BLaER1 treated with 17β-estradiol and CSF1 and Interleukin-3, amounts not matched to agents 10 nM and 100 nM (cell line): ENCODE data around the gene IGFALS.

Source experiments
- H3K27ac ChIP-seq, 11 experiments: shearing (Covaris generic); formaldehyde crosslinking; 2 replicates each; pipeline ENCODE4 v1.8.1; 2022
- H3K27me3 ChIP-seq, 11 experiments: shearing (Covaris generic); formaldehyde crosslinking; 2 replicates each; pipeline ENCODE4 v1.8.1; 2022
- H3K36me3 ChIP-seq, 11 experiments: shearing (Covaris generic); formaldehyde crosslinking; 2 replicates each; pipeline ENCODE4 v1.8.1; 2022
- H3K4me1 ChIP-seq, 10 experiments: shearing (Covaris generic); formaldehyde crosslinking; 2 replicates each; pipeline ENCODE4 v1.8.1; 2022
- H3K4me2 ChIP-seq, 11 experiments: shearing (Covaris generic); formaldehyde crosslinking; 2 replicates each; pipeline ENCODE4 v1.8.1; 2022
- H3K4me3 ChIP-seq, 10 experiments: shearing (Covaris generic); formaldehyde crosslinking; 2 replicates each; pipeline ENCODE4 v1.8.1; 2022
- H3K9ac ChIP-seq, 11 experiments: shearing (Covaris generic); formaldehyde crosslinking; 2 replicates each; pipeline ENCODE4 v1.8.1; 2022
- H3K9me3 ChIP-seq, 11 experiments: shearing (Covaris generic); formaldehyde crosslinking; replicated peaks in 1 of 11; 2 replicates each; pipeline ENCODE4 v1.8.1; 2022
- H4K20me1 ChIP-seq, 11 experiments: shearing (Covaris generic); formaldehyde crosslinking; 2 replicates each; pipeline ENCODE4 v1.8.1; 2022
- Cebpa-rat ChIP-seq, 11 experiments: shearing (Covaris generic); IDR thresholded peaks; 2 replicates each; pipeline ENCODE4 v1.8.1; 2022

The IGFALS gene

DNA sequence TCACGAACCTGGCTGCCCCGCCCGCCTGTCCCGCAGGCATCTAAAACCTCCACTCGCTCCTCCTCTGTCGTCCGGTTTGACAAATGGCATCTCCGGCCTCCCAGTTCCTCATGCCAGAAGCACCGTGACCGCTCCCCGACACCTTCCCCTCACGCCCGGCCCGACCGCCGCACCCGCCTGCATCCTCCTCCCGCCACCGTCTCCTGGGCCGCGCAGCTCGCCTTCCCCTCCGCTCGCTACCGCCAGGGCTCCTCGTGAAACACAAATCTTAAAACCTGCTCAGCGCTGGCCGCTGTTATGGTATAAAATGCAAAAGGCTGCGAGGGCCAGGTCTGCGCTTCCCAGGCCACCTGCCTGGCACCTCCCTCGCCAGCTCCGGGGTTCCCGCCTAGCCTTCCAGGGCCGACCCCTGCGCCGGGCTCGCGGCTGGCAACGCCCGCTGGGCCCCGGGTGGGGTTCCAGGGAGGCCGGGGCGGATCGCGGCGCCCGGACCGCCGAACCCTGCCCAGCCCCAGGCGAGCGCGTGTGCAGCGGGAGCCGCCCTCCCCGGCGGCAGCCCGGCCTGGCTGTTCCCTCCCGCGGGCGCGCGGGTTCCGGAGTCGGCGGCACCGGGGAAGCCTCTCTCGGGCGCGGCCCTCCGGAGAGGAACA lies 11.6 kb downstream of the IGFALS start:
- H3K36me3 ChIP-seq: peaks cover 51 to 71% (median 57%) of the 10 kb centered on the region in 11 experiments
- H3K4me2 ChIP-seq: peak overlapping the region; percentile 83 to 99 (median 95)
- H3K9me3 ChIP-seq: no peaks in the 10 kb centered on the region
- H3K9ac ChIP-seq: peak overlapping the region; percentile 83 to 95 (median 88)
- no peaks in the 10 kb centered on the region for H3K27me3 ChIP-seq
- H3K4me3 ChIP-seq: peak overlapping the region; percentile 78 to 99 (median 88)
- H3K4me1 ChIP-seq: peaks cover 22 to 40% (median 27%) of the 10 kb centered on the region in 10 experiments
- TF ChIP-seq Cebpa-rat (IDR thresholded peaks at IDR 0.05): no peak
- peaks cover 63 to 91% (median 86%) of the 10 kb centered on the region in 11 experiments for H4K20me1 ChIP-seq
- peak overlapping the region; percentile 54 to 86 (median 80); a peak in 21 of 22 replicates for H3K27ac ChIP-seq

DNA sequence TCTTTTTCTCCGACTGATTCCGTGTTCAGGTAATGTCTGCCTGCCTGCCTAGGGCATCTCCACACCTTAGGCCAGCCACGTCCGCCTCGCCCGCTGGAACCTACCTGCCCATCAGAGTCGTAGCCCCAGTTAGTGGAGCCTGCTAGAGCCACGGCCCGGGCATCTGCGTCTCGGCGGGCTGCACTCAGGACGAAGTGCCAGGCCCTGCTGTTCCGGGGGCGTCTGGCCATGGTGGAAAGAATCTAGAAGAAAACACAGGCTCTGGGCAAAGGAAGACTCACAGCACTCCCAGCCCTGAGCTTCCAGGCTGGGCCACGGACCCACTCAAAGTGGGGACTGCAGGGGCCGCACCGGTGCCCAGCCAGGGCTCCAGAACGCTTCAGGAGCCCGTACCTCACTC lies 12.3 kb downstream of the IGFALS start:
- Histone ChIP-seq H3K9me3 (no peaks in the 10 kb centered on the region), H3K27ac (peak overlapping the region; percentile 54 to 86 (median 80); a peak in 21 of 22 replicates), H3K27me3 (no peaks in the 10 kb centered on the region), H3K4me3 (peak overlapping the region; percentile 78 to 99 (median 88)), H4K20me1 (peaks cover 63 to 91% (median 85%) of the 10 kb centered on the region in 11 experiments), H3K4me2 (peak overlapping the region; percentile 83 to 99 (median 95)), H3K36me3 (peaks cover 51 to 71% (median 57%) of the 10 kb centered on the region in 11 experiments), H3K9ac (peak overlapping the region; percentile 83 to 95 (median 88)), H3K4me1 (peaks cover 22 to 40% (median 29%) of the 10 kb centered on the region in 10 experiments)
- TF ChIP-seq Cebpa-rat (IDR thresholded peaks at IDR 0.05): no peak

DNA sequence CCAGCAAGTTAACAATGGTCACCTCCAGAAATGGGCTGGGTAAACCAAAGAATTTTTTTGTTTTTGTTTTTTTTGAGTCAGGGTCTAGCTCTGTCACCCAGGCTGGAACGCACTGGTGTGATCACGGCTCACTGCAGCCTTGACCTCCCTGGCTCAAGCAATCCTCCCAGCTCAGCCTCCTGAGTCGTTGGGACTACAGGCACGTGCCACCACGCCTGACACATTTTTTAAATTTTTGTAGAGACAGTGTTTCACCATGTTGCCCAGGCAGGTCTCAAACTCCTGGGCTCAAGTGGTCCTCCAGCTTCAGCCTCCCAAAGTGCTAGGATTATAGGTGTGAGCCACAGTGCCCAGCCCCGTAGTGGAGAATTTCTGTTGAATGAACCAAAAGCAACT lies 12.8 kb downstream of the IGFALS start:
- peak overlapping the region; percentile 83 to 99 (median 95); a peak in 21 of 22 replicates for H3K4me2 ChIP-seq
- no peak for TF ChIP-seq Cebpa-rat (IDR thresholded peaks at IDR 0.05)
- H3K27me3 ChIP-seq: no peaks in the 10 kb centered on the region
- peak overlapping the region in 1 of 11 experiments; percentile 81; a peak in 1 of 22 replicates for H3K27ac ChIP-seq
- peak overlapping the region in 8 of 10 experiments; percentile 83 to 99 (median 90); a peak in 5 of 20 replicates for H3K4me3 ChIP-seq
- H4K20me1 ChIP-seq: peaks cover 63 to 91% (median 84%) of the 10 kb centered on the region in 11 experiments
- H3K9ac ChIP-seq: peak overlapping the region in 10 of 11 experiments; percentile 83 to 95 (median 88); a peak in 15 of 22 replicates
- no peaks in the 10 kb centered on the region for H3K9me3 ChIP-seq
- H3K36me3 ChIP-seq: peaks cover 51 to 71% (median 57%) of the 10 kb centered on the region in 11 experiments
- H3K4me1 ChIP-seq: peaks cover 22 to 44% (median 35%) of the 10 kb centered on the region in 10 experiments

DNA sequence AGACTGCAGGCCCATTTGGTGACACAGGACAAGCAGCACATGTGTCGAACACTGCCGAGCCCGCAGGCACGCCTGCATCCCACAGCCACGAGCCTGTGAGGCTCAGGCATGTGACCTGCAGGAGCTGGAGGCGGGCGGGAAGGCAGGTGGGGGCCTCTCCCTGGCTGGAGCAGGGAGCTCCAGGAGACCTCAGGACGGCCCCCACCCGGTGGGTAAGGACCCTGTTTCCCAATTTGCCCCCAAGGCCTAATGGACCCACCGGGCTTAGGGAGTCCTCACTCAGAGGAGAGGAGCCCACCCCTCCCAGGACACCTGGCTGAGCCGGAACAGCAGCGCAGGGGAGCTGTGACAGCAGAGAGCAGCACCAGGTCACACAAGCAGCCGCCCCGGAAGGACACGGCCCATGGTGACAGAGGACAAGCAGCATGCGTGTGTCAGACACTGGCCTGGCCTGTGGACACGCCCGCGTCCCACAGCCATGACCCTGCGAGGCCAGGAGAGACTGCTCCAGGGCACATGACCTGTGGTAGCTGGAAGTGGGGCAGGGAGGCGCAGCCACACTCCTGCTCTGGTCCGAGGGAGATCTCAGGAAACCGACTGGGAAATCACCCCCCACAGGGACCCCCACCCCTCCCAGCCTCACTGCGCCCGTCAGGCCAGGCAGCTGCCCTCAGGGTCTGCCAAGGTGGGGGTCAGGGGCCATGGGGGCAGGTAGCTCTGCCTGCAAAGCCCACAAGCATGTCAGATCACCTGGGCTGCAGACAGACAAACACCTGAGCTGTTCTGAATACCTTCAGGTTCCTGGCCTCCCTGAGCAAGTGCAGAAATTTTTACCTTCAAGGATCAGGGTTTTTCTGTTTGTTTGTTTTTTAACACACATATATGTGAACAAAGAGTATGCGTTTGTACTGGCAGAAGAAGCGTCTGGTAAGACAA lies 13.5 kb downstream of the IGFALS start:
- H3K4me3 ChIP-seq: no peak overlapping the region
- H3K27me3 ChIP-seq: no peaks in the 10 kb centered on the region
- H3K36me3 ChIP-seq: peaks cover 51 to 71% (median 58%) of the 10 kb centered on the region in 11 experiments
- peaks cover 68 to 91% (median 83%) of the 10 kb centered on the region in 11 experiments for H4K20me1 ChIP-seq
- TF ChIP-seq Cebpa-rat (IDR thresholded peaks at IDR 0.05): no peak
- peak overlapping the region in 1 of 11 experiments; percentile 99; a peak in 2 of 22 replicates for H3K4me2 ChIP-seq
- no peak overlapping the region for H3K27ac ChIP-seq
- H3K4me1 ChIP-seq: peaks cover 26 to 51% (median 39%) of the 10 kb centered on the region in 10 experiments
- peak overlapping the region in 8 of 11 experiments; percentile 15 to 95 (median 88); a peak in 8 of 22 replicates for H3K9ac ChIP-seq
- no peaks in the 10 kb centered on the region for H3K9me3 ChIP-seq

DNA sequence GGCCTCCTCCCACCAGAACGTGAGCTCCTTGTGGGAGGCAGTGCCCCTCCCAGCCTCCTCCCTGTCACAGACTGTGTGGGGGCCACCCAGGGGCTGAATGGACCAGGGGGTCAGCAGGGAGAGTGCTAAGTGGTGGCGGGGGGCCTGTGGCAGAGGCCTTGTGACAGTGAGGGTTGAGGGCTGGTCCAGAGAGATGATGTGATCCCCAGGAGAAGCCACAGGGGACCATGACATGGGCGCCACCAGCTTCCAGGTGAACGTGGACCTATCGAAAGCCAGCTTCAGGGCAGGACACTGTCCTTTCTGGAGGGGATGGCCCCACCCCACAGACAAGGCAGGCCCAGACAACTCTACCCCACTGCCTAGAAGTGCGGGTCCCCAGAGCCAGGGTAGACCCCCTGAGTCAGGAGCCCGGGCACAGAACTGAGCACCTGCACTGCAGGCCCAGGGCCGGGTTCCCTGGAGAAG lies 14.2 kb downstream of the IGFALS start:
- Histone ChIP-seq H3K4me2 (no peak overlapping the region), H3K9ac (peak overlapping the region in 7 of 11 experiments; percentile 1 to 36 (median 26); a peak in 9 of 22 replicates), H3K27me3 (no peaks in the 10 kb centered on the region), H4K20me1 (peaks cover 75 to 91% (median 84%) of the 10 kb centered on the region in 11 experiments), H3K36me3 (peaks cover 48 to 70% (median 60%) of the 10 kb centered on the region in 11 experiments), H3K9me3 (no peaks in the 10 kb centered on the region), H3K4me1 (peaks cover 30 to 51% (median 45%) of the 10 kb centered on the region in 10 experiments), H3K27ac (no peak overlapping the region), H3K4me3 (no peak overlapping the region)
- TF ChIP-seq Cebpa-rat (IDR thresholded peaks at IDR 0.05): no peak

DNA sequence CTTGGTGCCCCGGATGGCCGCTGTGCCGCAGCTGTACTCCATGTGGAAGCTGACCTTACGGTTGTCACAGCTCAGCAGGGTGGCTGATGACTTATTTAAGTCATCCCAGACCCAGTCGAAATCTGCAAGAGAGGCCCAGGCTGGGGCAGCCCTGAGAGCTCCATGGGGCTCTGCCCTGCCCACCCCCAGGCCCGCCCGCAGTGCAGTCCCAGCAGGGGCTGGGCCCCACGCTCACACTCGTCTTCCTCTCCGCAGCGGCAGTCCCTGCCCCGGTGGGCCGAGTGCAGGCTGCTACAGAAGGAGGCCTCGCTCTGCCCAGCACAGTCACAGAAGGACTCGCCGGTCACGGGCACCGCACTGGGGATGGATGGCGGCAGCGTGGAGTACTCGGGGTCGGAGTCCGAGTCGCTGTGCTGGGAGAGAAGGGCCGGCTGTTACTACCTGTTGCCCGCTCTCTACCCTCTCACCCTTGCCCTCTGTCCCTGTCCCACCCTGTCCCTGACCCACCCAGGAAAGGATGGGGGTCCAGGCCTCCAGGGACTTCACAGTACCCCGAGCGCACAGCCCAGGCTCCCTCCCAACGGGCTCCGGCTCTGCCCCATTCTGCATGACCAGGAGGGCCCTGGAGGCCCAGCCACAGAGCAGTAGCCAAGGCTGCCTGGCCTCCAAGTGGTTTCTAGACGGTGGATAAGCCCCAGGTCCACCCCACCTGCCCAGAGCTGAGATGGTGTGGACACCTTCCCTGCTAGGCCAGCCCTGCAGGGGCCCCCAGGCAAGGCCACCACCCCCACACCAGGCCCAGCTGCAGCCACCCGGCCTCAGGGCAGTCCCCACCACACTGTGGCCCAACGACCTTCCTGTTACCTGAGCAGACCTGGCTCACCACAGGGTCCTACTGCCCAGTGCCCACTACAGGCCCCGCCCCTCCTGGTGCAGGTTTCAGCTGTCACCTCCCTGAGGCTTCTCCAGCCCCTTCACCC lies 15.0 kb downstream of the IGFALS start:
- peaks cover 48 to 67% (median 60%) of the 10 kb centered on the region in 11 experiments for H3K36me3 ChIP-seq
- H3K4me2 ChIP-seq: no peak overlapping the region
- no peaks in the 10 kb centered on the region for H3K27me3 ChIP-seq
- H3K27ac ChIP-seq: no peak overlapping the region
- peaks cover 29 to 48% (median 41%) of the 10 kb centered on the region in 10 experiments for H3K4me1 ChIP-seq
- peaks cover 80 to 91% (median 83%) of the 10 kb centered on the region in 11 experiments for H4K20me1 ChIP-seq
- peak overlapping the region in 6 of 11 experiments; percentile 1 to 41 (median 24); a peak in 7 of 22 replicates for H3K9ac ChIP-seq
- no peak overlapping the region for H3K4me3 ChIP-seq
- no peak for TF ChIP-seq Cebpa-rat (IDR thresholded peaks at IDR 0.05)
- no peaks in the 10 kb centered on the region for H3K9me3 ChIP-seq

DNA sequence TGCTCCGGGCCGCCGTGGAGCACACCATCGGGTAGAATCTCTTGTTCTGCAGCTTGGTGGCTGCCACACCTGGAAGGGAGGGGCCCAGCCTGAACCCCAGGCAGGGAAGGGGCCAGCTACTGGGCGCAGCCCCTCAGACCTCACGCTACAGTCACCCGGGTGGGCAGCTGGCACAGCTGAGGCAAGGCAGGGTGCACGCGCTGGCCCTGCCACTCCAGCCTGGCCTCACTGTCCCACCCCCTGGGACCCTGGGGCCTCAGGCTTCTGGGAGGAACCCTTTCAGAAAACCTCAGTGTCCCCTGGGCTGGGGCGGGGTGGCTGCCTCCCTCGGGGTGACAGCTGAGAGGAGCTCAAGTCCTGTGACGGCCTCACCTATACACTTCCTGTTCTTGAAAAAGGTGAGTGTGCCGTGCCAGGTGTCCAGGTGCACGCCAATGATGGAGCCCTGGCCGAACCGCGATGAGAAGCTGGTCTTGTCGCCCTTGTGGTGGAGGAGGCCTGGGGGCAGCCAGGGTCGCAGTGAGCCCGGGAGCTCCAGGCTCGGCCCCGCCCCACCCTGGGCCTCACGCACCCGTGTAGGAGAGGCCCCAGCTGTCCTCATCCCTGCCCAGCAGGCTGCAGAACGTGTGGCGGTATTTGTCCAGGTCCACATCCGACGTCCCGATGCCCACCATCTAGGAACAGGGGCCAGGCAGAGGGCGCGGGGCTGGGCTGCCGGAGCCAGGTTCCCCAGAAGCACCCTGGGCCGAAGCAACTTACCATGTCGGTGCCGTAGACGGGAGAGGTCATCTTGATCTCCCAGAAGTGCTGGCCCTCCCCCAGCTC lies 15.9 kb downstream of the IGFALS start:
- H3K27ac ChIP-seq: no peak overlapping the region

More for the DNA sequence above, 15.9 kb downstream of the IGFALS start:
- no peak overlapping the region for H3K4me2 ChIP-seq
- no peaks in the 10 kb centered on the region for H3K9me3 ChIP-seq
- H3K36me3 ChIP-seq: peaks cover 48 to 67% (median 60%) of the 10 kb centered on the region in 11 experiments
- H4K20me1 ChIP-seq: peaks cover 80 to 89% (median 83%) of the 10 kb centered on the region in 11 experiments
- TF ChIP-seq Cebpa-rat (IDR thresholded peaks at IDR 0.05): no peak
- peaks cover 28 to 47% (median 41%) of the 10 kb centered on the region in 10 experiments for H3K4me1 ChIP-seq
- H3K4me3 ChIP-seq: no peak overlapping the region
- peak overlapping the region in 6 of 11 experiments; percentile 11 to 54 (median 29); a peak in 4 of 22 replicates for H3K9ac ChIP-seq
- no peaks in the 10 kb centered on the region for H3K27me3 ChIP-seq
